GM18517 (cell line): Measurements from ENCODE around the gene ZNF385D.
"Not testable (repeated sequence)": the region's sequence is repeated elsewhere in the genome, so short reads cannot be mapped to it uniquely, and the experiment has no call there.

Experiments used
- ATAC-seq: cut with Tn5 transposase; IDR thresholded peaks from one replicate; pipeline ENCODE4 v1.9.1; 2021; ENCODE audit warnings: mild to moderate bottlenecking, moderate library complexity; ENCODE audit not compliant: unreplicated experiment

Gene ZNF385D

DNA sequence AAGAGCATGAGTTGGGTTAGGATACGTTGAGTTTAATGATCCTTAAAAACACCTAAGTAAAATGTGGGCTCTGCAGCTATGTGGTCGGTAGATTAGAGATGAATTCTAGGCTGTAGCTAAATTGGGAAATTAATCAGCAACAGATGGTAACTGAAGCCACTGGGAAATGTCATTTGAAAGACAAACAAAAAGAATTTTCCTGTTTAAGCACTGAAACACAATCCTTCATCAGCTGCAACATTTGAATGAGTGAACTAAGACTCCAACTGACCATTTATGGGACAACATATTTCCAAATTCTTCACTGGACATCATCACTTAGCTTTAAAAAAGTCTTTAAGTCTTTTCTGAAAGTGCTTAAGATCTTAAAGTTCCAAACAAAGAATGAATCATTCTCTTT lies 226.9 kb downstream of the ZNF385D start:
- ATAC-seq, result no peak

GRCh38 chr3:21520106-21520963 lies 230.7 kb downstream of the ZNF385D start:
- ATAC-seq, result no peak

DNA sequence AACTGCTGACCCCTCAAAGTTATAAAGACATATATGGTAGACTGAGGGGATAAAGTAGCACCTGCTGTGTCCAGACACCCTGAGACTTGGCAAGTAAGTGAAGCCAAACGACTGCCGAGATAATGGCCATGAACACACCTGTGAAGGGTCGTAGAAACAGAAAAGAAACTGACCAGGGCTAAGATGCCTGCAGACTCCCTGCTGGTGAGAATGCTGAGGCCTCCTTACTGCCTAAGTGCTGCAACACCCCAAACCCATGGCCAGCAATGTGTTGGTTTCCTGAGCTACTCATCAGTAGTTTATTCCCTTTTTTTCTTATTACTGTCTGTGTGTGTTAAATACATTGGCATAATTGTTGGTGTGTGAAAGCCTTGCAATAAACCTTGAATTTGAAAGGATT lies 233.8 kb downstream of the ZNF385D start:
- no peak for ATAC-seq

DNA sequence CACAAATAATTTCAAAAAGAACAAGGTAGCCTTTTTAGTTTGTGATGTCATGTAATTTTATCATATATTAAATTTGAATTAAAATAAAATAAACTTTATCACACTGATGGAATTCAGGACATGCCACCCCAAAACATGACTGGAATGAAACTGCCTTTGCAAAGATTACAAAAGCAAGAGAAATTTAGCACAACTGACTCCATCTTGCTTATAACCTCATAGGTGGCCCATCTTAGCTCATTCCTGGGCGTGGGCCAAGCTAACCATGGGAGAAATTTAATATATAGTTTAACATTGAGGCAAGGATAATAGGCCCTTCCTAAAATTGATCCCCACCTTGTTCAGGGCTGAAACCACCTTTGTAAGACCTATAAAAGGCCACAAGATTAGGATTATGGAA lies 235.6 kb downstream of the ZNF385D start:
- no peak for ATAC-seq

GRCh38 chr3:21509731-21510470 lies 241.1 kb downstream of the ZNF385D start:
- no peak for ATAC-seq

DNA sequence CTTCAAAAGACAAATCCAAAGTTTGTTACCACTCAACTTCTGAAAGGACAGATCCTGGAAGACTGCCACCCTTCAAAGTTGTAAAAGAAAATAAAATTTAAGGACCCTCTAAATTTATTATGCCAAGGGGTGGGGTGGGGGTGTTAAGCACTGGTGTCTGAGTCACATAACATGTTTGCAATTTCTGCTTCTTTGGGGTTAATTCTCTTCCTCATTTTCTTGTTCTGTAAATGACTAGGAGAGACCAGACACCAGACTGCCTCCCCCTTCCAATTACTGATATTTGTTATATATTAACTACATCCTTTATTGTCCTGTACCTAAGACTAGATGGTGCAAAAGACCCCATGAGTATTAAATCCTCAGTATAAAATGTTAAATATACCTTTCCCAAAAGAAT lies 242.8 kb downstream of the ZNF385D start:
- no peak for ATAC-seq

DNA sequence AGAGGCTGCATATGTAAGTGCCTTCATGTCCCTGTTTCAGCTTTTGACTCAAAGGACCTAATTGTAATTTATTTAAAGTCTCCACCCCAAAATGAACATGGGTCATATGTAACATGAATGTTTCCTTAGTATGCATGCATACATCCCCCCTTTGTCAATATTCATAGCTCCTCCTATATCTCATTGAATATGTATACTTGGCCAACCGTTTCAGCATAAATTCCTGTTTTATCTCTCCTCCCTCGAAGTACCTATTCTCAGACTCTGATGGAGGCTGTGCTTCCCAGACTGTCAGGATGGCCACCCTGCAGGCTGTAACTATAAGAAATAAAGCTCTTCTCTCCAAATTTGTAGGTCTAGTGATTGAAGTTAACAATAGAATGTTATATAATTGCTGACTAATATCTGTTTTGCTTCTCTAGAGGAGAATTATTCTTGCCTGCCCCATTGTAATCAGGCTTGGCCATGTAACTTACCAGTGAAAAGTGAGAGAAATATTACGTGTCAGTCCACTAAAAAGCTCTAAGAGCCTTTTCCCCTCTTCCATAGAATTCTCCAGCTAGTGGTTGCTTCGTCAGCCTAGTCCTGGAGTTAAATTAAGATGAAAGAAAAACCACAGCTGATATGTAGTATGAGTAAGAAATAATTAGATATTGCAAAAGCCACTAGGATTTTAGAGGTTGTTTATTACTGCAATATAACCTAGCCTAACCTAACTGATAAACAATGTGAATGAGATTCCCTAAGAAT lies 245.1 kb downstream of the ZNF385D start:
- no peak for ATAC-seq

DNA sequence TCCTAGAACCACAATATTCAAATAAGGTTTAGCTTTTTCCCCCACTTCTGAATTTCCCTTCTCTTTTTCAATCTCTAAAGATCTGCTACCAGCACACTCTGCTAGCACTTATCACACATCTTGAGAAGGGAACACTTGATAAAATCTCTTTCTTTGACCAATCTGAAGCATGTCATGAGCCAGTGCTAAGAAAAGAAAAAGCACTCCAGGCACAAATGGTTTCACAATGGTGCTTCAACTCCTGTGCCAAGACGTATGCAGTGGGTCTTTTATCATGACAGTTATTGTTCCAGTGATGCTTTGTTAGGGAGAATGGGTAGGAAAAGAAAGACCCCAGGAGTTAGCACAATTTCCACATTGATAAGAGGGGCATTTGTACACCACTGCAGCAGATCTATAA lies 248.4 kb downstream of the ZNF385D start:
- no peak for ATAC-seq

- ATAC-seq, result no peak
Measured at GRCh38 chr3:21500834-21501233, 250.2 kb downstream of the ZNF385D start.

- ATAC-seq, result not testable (repeated sequence)
Measured at GRCh38 chr3:21490671-21491070, 260.3 kb downstream of the ZNF385D start.

GRCh38 chr3:21487520-21487919 lies 263.5 kb downstream of the ZNF385D start:
- ATAC-seq, result no peak

DNA sequence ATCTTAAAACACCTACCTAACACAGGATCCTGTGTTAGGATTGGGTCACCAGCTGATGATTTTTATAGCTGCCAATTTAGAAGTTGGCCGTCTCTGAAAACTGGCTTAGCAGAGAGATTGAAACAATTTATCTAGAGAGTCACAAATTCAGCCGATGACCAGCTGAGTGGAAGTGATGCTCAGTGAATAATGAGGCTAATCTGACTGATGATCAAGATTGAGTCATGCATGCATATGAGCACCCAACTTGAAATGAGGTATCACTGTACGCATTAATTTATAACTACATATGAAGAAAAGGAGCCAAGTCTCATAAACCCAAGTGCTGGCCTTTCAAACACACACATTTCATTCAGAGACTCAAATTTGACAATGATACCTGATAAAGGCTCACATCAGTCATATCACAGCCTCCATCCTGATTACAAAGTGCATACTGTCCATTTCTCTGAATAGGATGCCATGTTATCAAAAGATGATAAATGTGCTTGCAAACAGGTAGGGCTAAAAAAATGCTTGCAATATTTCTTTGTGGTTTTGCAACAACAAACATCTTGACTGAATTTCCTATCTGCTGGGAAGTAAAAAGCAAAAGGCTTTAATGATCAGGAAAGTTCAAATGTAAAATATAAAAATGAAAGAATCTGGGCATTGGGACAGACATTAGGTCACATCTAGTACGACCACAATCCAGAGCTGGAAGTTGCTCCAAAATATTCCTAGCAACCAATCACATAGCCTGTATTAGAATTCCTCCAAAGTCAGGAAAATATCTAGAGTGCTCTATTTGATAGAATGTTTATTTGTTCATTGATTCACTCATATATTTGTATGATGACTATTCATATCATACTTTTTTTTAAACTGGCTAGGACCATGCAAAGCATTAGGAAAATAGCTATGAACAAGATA lies 264.7 kb downstream of the ZNF385D start:
- not testable (repeated sequence) for ATAC-seq

DNA sequence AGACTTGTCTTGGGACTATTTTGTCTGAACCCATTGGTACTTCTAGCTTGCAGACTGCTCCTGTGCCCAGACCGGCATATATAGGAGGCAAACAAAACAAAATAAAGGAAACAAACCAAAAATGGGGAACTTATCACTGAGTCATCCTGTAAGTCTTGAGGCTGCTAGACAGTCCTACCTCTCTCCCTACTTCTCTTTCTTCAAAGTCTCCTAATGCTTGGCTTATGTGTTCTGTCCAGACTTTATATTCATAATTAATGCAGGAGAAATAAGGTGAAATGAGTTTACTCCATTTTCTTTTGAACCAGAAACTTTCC lies 266.2 kb downstream of the ZNF385D start:
- no peak for ATAC-seq

DNA sequence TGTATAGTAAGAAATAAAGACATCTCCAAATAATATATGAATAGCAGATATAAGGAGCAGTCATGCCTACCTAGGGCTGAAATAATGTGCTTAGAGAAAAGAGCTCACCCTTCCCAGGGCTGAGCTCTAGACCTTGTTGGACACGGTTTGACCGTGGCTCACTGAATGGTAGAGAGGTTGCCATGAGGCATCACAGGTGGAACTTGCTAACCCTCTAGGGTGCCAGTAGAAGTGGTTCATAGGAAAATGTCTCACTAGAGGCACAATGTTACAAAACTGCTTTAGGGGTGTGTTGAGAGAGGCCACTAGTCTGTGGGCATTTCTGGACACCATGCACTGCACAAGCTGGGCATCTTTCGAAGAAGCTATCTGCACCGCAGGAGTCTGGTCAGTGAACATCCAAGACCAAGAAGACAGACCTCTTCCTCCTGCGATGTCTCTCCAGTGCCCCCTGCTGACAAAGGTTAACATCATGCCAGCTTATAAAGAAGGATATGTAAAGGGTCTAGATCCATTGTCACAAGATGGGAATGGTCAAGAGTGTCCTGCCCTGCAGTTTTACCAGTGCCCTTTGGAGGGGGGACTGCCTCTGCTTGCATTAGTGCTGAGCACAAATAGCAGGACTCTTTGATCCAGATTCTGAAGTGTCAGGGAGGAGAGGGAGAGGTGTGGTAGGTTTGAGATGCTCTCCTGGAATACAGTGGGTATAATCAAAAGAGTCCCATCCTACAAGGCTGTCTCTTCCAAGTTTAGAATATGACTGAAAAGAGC lies 266.8 kb downstream of the ZNF385D start:
- peak; percentile 56 for ATAC-seq

DNA sequence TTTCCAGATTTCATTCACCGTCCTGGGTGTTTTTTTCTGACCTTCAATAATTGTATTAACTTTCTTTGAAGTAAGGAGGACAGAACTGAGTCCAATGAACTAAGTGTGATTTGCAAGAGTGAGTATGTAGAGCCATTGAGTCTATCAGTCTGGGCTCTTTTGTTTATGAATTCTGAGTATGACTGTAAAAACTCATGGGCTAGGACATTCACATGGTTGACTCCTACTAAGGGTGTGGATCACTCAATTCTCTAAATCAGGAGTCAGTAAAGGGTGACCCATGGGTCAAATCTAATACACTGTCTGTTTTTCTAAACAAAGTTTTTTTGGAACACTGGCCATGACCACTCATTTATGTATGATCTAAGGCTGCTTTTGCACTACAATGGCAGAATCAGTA lies 269.0 kb downstream of the ZNF385D start:
- no peak for ATAC-seq

- ATAC-seq, result no peak
Measured at GRCh38 chr3:21477541-21478288, 273.3 kb downstream of the ZNF385D start.

GRCh38 chr3:21466476-21466875 lies 284.5 kb downstream of the ZNF385D start:
- no peak for ATAC-seq

- no peak for ATAC-seq
Measured at GRCh38 chr3:21464746-21465145, 286.3 kb downstream of the ZNF385D start.

DNA sequence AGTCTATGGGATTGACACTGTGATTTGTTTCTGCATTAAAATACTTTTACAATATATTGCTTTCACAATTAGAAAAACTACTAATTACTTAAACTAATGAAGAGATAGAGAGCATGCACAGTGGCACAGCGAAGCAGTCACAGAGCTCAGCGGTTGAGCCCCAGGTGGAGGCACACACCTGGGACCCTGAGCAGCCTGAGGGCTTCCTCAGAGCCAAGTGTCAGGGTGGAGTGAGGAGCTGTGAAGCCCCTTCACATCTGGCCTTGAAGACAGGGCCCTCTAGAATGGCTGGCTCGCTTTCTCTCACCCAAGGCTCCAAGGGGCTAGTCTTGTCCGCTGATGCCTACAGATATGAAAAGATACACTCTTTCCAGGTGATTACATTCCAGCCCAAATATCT lies 287.7 kb downstream of the ZNF385D start:
- ATAC-seq, result no peak
